Upper lobe of right lung (tissue), 1 donor: ENCODE data around the gene MAP3K13. TPM values are rescaled to one million over a fixed set of nuclear protein-coding genes. Genes with fewer than 3 reads are reported as not detected.

Experiments used
- ATAC-seq: fragments of 200-7000 bp; cut with Tn5 transposase; one replicate; pipeline ENCODE4 v1.9.1; 2020; ENCODE audit warnings: mild to moderate bottlenecking, moderate library complexity
- DNase-seq: peaks from one replicate; pipeline ENCODE4 v3.0.0-alpha.2; 2020
- H3K27ac ChIP-seq: fragments of 200-600 bp; one replicate; pipeline ENCODE4 v1.8.0; 2022
- H3K27me3 ChIP-seq: fragments of 200-600 bp; one replicate; pipeline ENCODE4 v1.8.0; 2022; ENCODE audit warnings: mild to moderate bottlenecking
- H3K36me3 ChIP-seq: fragments of 200-600 bp; one replicate; pipeline ENCODE4 v1.8.0; 2022
- H3K4me1 ChIP-seq: fragments of 200-600 bp; one replicate; pipeline ENCODE4 v1.8.0; 2022
- H3K4me3 ChIP-seq: fragments of 200-600 bp; one replicate; pipeline ENCODE4 v1.8.0; 2022; ENCODE audit warnings: mild to moderate bottlenecking
- H3K9me3 ChIP-seq: fragments of 200-600 bp; one replicate; pipeline ENCODE4 v1.8.0; 2022
- CTCF ChIP-seq: fragments of 200-600 bp; IDR thresholded peaks from one replicate; pipeline ENCODE4 v1.8.0; 2022; ENCODE audit warnings: antibody characterized with exemption
- intact Hi-C: fragments of 100-400 bp; cut with DNase I; formaldehyde crosslinking; loops from one replicate; pipeline ENCODE4 v1.11.0; 2022
- total RNA-seq: library from RNA; stranded (reverse); fragmentation: NEBNext Ultra II Directional; extraction: Animal tissue kit (Norgen Biotek cat#: 25700); gene quantifications from one replicate; pipeline ENCODE4 v1.2.1, GENCODE V29; 2021
- donor health status: DM: no; HTN: yes; CAD: no; lungs with severe emphysema.

Gene MAP3K13
- total RNA-seq, 1 donor from 2014 or later, result 37.6 TPM

GRCh38 chr3:185502987-185503386 lies 140.1 kb downstream of the MAP3K13 start:
- H3K4me3 ChIP-seq, result no peak overlapping the region
- H3K36me3 ChIP-seq, result no peaks in the 10 kb centered on the region
- H3K27ac ChIP-seq, result no peak overlapping the region
- DNase-seq, result no peak
- no peak for ATAC-seq
- H3K9me3 ChIP-seq, result no peaks in the 10 kb centered on the region
- TF ChIP-seq CTCF, result no peak
- H3K4me1 ChIP-seq, result no peaks in the 10 kb centered on the region
- intact Hi-C loops, result no loop called here
- no peaks in the 10 kb centered on the region for H3K27me3 ChIP-seq

GRCh38 chr3:185503521-185503920 lies 140.6 kb downstream of the MAP3K13 start:
- TF ChIP-seq CTCF, result no peak
- ATAC-seq (no peak), DNase-seq (no peak)
- H3K9me3 ChIP-seq, result no peaks in the 10 kb centered on the region
- H3K27me3 ChIP-seq, result no peaks in the 10 kb centered on the region
- intact Hi-C loops, result no loop called here
- H3K4me3 ChIP-seq, result no peak overlapping the region
- H3K27ac ChIP-seq, result no peak overlapping the region
- H3K4me1 ChIP-seq, result no peaks in the 10 kb centered on the region
- H3K36me3 ChIP-seq, result no peaks in the 10 kb centered on the region

DNA sequence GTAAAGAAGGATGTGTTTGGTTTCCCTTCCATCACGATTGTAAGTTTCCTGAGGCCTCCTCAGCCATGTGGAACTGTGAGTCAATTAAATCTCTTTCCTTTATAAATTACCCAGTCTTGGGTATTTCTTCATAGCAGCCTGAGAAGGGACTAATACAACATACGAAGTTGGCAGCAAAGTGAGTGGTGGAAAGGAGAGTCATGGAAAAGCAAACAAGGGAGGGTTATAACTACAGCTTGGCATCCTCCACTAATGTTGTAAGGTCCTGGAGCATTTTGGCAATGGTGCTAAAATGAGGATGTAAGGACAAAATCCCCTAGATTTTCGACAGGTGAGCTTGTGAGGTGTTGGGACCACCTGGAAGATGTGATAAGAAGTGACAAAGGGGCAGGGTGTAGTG lies 141.7 kb downstream of the MAP3K13 start:
- TF ChIP-seq CTCF, result no peak
- peak; percentile 56 for ATAC-seq
- Histone ChIP-seq H3K36me3 (no peaks in the 10 kb centered on the region), H3K9me3 (no peaks in the 10 kb centered on the region), H3K27me3 (no peaks in the 10 kb centered on the region), H3K27ac (no peak overlapping the region), H3K4me3 (no peak overlapping the region), H3K4me1 (no peaks in the 10 kb centered on the region)
- intact Hi-C loops, result no loop called here
- DNase-seq, result no peak

DNA sequence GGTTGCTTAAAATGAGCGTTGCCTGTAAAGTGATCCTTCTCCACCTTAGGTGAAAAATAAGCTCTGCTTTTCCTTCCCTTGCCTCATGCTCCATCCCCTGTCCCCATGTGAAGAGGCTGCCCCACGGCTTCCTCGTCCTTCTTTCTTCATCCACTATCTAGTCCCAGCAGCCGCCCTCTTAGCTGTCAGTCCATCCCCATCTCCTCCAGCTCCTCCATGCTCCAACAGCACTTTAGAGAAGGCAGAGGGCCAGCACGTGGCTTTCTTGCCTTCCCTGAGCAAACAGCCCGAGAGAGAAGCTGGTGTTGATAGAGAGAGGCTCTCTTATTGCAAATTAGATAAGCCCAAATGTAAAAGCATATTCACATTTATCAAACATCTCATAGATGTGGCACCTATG lies 144.9 kb downstream of the MAP3K13 start:
- Histone ChIP-seq H3K36me3 (peaks cover 25% of the 10 kb centered on the region), H3K27me3 (no peaks in the 10 kb centered on the region), H3K9me3 (no peaks in the 10 kb centered on the region), H3K4me1 (no peaks in the 10 kb centered on the region), H3K27ac (no peak overlapping the region), H3K4me3 (no peak overlapping the region)
- ATAC-seq (no peak), DNase-seq (no peak)
- intact Hi-C loops, result no loop called here
- TF ChIP-seq CTCF, result no peak

- Histone ChIP-seq H3K9me3 (no peaks in the 10 kb centered on the region), H3K27me3 (no peaks in the 10 kb centered on the region), H3K4me1 (no peaks in the 10 kb centered on the region), H3K4me3 (no peak overlapping the region), H3K36me3 (peaks cover 26% of the 10 kb centered on the region), H3K27ac (no peak overlapping the region)
- no peak for TF ChIP-seq CTCF
- ATAC-seq, result no peak
- intact Hi-C loops, result no loop called here
- no peak for DNase-seq
Observed at GRCh38 chr3:185508335-185508991, 145.5 kb downstream of the MAP3K13 start.

DNA sequence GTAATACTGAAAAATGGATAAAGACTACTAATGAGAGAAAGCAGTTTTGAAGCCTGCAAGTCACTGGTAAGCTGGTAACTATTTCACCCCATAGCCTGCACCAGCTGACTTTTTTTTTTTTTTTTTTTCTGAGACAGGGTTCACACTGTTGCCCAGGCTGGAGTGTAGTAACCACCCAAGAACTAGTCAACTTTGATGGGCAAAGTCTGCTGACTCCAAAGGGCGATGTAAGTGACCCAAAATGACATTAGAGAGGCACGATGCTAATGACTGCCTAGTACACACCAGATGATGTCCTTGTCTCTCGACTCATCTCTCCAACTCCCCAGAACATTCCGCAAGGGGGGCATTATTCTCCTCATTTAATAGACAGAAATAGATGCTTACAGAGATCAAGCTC lies 148.8 kb downstream of the MAP3K13 start:
- intact Hi-C loops, result no loop called here
- Histone ChIP-seq H3K27ac (no peak overlapping the region), H3K4me3 (no peak overlapping the region), H3K36me3 (peaks cover 26% of the 10 kb centered on the region), H3K4me1 (no peaks in the 10 kb centered on the region), H3K27me3 (no peaks in the 10 kb centered on the region), H3K9me3 (no peaks in the 10 kb centered on the region)
- DNase-seq (no peak), ATAC-seq (no peak)
- no peak for TF ChIP-seq CTCF
